NCI-H1048 (cell line): Measurements from ENCODE around the gene AP1G2.

Experiments used
- DNase-seq: peaks from one replicate; lab custom pipeline; 2025; lab: John Stamatoyannopoulos, UW

AP1G2 gene

DNA sequence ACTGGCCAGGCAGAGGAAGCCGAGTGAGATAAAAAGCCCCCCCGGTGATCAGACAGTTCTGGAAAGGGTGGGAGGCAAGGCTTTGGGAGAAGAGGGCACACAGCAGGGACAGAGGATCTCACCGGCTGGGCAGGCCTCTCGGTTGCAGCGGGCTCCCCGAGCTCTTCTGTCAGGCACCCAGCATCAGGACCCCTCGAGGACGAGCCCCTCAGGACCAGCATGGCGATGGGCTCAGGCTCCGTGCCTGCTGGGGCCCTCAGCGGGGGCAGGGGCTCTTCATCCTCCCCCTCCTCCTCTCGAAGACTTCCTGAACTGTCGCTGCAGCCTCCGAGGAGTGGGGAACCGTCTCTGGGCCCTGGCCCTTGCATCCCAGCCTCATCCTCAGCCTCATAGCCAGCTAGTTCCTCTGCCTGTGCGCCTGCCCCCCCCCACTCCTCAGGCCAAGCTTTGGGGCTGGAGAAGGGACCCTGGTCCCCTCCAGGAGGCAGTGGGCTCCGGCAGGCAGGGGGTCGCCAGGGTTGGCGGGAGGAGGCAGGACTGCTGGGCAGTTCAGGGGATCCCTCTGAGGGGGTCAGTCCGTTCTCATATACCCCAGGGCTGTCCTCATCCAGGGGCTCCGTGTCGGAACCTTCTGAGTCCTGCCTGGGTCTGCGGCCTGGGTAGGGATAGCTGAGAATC, 3.4 kb upstream of the AP1G2 start:
- no peak for DNase-seq

DNA sequence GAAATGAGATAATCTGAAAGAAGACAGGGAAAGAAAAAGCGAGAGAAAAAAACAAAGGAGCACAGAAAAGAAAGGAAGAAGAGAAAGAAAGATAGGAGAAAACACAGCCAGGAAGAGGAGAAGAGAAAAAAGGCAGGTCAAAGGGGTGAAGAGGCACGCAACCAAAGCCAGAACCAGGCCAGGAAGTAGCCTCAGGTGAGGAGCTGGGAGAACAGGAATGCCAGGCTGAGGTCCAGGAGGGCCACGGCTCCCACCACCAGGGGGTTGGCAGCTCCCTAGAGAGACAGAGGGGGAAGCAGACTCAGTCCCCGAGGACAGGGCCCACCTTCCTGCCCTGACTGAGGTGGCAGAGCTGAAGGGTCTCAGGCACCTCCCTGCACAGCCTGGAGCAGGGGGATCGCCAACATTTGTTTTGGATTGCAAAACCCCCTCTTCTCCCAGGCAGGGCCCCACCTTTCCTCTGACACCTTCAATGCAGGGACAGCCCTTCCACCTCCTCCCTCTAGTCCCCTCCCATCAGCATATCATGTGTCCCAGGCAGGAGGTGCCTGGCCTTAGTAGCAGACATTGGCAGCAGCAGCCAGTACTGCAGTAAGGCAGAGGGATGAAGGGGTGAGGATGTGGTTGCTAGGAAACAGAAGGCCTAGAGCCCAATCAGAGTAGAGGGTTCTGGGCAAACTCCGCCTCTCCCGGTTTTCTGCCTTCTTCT, 2.0 kb upstream of the AP1G2 start:
- no peak for DNase-seq

DNA sequence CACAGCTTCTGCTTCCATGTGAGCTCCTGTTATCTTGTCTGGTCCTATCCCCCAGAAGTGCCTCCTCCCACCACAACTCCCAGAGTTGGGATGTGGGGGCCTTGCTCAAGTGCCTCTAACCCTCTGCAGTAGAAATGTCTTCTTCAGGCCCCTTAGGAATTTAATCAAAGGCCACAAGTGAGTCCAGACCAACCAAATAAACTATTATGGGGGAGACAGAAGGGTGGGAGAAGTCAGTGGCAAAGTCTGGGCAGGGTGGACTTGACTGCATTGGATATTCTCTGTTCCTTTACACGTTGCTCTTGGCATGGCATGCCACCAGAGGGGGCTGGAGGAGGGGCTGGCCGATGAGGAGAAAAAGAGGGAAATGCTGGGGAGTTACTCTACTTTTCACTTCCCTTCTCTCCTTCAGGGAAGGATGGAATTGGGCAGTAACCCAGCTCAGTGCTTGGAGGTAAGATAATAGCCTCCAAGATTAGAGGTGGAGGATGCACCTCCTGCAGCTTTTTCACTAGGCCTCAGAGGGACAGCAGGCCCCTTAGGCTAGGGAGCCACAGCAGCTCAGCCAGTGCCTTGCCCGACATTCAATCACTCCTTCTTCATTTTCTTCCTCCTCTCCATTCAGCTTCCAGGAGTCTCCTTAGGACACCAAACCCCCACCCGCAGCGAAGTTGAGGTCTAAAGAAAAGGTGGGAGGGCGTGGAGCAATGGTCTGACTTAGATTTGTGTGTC, 1.2 kb upstream of the AP1G2 start:
- DNase-seq, result no peak

DNA sequence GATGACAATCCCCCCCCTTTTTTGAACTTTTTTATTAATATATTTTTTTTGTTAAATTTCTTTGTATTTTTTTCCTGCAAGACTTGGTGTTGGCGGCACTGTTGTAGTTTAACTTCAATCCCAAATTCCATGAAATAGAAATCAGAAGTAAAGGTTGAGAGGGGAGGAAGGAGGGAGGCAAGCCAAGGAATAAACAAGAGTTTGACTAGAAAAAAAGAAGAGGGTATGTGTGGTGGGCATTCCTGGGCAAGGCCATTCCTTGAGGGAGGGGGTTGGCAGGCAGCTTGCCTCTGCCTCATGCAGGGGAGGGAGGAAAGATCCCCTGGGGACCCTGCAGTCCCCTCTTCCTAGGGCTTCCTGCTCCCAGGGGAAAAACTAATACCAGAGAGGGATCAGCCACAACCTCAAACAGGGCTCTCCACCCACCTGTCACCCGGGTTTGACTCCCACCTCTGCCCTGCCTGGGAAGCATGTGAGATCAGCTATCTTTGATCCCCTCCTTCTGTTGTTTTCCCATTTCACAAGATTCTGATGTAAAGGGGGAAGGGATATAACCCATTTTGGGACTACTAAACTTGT, 519 bp upstream of the AP1G2 start:
- DNase-seq, result no peak

DNA sequence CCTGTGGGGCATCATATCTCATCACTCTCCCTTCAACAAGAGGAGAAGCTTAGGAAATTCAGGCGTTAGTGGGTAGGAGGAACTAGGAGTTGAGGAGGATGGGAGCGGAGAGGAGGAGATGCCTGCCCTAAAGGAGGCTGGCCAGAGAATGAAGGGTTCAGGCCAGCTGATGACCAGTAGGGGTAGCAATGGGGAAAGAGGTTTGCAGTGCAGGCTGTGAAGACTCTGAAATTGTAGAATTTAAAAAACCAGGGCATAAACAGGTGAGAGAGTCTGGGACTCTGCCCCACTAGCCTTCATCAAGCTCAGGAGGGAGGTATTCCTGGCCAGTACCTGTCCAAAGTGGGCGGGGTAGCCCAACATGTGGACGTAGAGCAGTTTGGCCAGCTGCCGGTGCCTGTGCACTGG, 809 bp downstream of the AP1G2 start:
- no peak for DNase-seq

DNA sequence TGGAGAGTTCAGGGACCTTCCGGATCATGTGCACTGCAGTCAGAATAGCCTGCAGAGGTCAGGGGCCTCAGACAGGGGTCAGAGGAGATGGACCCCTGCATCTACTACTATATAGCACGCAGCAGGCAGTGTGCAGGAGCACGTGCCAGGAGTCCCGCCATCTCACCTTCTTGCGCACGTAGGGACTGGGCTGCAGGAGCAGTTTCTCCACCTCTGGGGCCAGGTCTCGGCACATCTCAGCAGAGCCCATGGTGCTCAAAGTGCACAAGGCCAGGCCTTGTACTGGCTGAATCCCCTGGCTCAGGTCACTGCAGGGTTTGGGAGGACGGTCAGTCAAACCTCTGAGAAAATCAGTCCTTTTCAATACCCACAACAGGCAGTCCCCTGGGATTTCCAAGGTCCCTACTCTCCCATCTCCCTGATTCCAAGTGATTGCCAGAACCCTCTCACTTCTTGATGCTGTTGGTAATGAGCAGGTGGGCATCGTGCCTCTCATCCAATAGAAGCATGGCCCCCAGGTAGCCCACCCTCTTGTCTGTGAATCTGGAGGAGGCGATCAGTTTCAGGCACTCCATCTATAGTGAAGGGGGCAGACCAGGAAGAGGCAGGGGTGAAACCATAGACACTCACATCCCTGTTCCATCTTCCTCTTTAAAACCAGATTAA, 1.3 kb downstream of the AP1G2 start:
- DNase-seq, result no peak

DNA sequence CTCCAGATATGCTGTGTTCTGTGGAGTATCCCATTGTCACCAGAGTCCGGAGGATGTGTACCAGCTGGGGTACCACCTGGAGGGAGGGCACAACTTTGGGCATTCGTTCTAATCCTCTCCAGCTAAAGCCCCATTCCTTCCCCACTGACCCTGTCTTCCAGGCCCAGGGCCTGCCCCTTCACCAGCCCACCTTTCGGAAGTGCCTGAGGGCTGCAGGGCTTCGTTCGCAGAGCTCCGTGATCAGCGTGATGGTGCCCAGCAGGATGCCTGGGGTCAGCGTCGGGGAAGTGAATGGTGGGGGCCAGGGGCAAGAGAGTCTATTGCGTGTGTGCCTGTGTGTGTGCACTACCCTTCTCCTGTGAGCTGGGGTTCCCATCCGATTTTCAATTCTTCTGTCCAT, 2.0 kb downstream of the AP1G2 start:
- no peak for DNase-seq

DNA sequence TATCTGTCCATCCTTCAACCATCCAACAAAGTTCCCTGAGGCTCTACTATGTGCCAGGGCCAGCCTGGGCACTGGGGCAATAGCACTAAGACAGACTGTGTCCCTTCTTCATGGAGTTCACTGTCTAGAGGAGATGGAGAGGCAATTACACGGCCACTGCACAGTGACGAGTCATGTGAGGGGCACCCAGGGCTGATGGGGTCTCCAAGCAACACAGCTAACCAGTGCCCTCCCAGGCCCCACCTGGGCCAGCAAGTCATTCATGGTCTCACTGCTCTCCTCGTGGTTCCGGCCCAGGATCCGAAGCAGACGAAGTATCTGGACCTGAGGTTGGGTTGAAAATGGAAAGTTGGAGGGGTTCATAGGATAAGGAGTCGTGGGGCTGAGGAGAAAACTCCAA, 2.7 kb downstream of the AP1G2 start:
- no peak for DNase-seq

DNA sequence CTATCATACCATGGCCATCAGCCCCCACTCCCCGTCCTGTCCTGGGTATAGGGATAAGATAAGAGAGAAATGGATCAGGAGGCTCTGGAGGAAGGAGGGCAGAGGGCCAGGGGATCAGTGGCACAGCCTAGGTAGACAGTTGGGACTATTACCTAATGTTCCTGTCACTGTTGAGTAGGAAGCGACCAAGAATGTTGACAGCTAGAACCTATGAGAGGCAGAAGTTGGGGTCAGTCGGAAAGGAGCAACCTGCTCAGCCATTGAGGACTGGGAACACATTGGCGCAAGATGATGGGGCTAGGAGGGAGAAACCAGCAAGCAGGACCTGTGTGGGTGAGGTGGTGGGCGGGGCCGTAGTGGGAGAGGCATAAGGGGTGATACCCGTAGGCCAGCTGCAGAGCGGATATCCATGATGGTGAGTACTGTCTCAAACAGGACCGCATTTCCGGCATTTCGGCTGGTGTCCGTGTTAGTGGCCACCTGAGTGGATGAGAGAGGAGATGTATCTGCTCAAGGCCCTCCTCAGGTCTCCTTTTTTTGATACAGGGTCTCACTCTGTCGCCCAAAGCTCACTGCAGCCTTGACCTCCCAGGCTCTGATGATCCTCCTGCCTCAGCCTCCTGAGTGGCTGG, 3.3 kb downstream of the AP1G2 start:
- no peak for DNase-seq

DNA sequence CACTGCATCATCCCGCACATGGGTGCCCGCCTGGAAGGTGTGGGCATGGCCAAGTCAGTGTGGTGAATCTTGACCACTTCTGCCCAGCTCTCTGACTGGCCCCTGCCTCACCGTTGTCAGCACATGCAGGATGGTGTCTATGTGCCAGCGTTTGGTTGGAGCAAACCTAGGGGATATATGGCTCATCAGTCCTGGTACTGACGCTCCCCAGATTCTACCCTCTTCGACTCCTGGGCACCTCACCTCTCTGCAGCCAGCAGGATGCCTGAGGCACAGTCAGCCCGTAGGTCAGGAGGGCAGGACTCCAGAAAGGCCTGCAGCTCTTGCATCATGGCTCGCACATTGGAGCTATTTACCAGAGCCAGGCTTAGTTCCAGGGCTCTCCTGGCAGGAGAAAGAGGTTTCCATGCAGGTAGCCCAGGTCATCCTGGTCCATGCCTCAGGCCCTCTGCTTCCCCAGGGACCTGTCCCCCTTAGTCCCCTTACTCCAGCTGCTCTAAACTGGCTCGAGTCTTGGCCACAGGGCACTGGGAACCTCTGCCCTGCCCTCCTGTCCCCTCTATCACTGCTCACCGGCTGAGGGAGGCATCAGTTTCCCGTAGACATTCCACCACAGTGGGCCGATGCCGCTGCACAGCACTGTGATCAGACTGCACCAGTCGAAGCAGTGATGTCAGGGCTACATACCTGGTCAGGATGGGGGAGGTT, 4.0 kb downstream of the AP1G2 start:
- no peak for DNase-seq

DNA sequence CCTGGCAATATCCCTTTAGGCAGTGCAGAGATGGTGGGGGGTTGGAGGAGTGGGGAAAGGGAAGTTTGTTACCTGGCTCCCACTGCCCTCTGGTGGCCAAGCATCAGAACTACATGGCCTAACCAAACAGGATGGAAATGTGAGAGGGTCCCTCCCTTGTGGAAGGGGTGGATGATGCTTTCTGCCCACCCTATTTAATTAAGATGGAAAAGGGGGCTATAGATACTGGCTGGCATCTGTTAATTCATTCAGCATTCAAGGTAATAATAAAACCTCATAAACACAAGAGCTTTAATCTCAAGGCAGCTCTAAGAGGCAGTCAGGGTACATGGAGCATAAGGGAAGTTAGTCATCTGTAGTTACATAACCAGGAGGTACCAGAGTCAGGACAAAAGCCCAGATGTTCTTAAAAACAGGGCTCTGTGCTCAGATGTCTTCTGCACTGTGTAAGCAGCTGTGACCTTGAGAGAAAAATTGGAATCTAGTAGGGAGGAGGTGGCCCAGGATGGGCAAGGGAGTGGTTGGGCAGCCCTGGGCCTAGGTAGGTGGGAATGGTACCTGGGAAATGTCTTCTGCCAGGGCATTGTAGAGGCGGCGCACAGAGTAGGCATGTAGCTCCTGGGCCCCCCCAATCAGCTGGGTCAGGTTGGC, 4.6 kb downstream of the AP1G2 start:
- DNase-seq, result no peak

DNA sequence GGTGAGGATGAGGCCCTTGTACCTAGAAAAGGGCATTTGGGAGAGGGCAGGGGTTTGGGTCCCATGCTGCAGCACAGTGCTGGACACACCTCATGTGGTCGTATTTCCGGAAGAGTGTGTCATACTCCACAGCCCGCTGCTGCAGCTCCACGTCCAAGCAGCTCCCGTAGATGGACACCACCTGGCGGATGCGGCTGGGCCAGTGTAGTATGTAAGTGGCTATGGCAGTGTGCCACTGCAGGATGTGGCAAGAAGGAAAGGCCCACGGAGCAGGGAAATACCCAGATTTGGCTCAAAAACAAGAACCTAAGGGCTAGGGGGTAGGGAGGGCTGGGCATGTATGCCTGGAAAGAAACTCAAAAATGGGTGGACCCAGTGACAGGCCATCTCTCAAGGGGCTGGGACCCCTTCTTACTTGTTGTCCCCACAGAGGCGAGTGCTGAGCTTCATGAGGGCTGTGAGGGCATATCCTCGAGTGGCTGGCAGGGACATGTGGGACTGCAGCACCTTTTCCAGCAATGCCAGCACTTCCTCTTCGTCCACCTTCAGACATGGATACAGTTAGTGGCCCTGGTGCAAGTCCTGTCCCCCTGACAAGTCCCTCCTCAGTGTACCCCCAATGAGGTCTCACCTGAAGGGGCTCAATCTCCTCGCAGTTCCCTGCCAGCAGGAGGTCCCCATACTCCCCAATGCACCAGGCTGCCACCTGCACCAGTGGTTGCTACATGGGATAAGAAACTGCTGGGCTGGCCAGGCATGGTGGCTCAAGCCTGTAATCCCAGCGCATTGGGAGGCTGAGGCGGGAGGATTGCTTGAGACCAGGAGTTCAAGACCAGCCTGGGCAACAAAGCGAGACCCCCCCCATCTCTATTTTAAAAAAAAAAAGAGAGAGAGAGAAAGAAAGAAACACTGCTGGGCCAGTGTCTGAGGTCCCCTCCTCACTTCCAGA, 5.4 kb downstream of the AP1G2 start:
- DNase-seq, result no peak

DNA sequence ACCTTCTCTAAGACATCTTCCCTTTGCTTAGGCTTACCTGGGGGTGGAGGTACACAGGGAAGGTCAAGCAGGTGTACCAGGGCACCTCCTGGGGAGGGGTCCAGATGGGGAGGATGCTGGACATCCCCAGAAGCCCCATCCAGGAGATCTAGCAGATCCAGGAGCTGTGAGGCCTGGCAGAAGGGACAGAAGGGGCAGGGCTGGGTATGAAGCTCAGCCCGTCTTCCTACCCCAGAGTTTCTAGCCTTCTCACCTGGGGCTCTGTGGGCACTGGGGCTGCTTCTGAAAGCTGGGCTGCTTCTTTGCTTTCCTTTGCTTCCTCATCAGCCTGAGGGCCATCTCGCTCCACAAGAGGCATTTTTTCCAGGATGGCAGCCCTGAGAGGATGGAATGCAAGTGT, 6.3 kb downstream of the AP1G2 start:
- no peak for DNase-seq

DNA sequence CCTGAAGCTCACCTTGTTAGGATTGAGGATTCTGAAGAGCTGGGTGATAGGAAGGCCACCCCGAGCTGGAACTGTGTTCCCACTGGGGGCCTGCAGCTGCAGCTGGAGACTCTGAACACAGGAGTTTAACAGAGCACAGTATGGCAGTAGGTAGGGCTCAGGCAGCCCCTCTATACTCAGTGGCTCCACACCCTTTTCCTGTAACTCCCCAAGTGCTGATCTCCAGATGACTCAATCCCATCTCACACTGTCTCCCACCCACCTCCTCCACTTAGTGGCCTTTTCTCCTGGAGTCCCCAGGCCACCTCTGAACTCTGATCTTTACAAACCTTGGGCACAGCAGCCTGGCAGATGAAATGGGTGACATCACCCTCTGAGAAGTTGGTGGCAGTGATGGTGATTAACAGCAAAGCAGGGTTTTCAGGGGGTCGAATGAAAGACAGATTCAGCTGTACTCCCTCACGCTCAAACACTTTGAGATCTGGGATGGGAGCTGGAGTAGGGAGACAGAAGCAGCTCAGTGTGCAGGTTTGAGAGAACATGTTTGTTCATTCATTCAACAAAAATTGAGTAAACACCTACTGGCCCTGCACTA, 7.6 kb downstream of the AP1G2 start:
- DNase-seq, result no peak

DNA sequence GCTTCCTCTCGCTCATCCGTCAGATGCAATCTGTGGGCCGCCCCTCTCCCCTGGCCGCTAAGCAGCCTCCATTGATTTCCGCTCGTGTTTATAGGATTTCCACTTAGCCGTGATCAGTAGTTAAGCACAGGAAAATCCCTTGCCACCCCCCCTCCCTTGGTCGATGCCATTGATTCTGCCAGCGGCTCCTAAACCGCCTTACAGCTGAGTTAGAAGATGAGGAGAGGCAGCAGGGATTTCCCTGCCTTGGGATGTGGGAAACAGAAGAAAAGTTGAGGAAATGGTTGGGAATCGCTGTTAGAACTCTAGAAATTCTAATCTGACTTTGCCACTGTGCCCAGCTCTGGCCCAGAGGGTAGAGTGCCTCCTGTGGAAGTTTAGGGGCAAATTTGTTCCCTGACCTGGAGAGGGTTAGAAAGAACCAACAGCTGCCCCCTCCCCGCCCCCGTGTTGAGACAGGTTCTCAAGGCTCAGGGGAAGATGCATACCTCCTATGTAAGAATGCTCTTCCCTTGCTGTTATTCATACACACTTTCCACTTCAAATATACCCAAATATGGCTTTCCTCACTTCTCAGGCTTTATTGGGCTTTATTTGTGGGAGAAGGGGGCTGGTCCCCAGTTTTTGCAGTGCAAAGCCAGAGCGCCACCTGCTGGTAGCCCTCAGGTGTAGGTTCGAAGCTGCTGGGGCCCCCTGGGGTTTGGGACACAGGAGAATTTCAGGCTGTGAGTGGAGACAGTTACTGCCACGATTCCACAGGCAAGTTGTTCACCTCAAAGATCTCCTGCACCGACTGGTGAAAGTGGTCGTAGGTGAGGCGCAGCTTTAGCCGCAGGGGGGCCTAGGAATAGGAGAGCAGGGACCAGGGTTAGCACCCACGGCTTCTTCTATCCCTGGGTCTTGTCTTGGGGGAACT, 8.3 kb downstream of the AP1G2 start:
- DNase-seq, result no peak

DNA sequence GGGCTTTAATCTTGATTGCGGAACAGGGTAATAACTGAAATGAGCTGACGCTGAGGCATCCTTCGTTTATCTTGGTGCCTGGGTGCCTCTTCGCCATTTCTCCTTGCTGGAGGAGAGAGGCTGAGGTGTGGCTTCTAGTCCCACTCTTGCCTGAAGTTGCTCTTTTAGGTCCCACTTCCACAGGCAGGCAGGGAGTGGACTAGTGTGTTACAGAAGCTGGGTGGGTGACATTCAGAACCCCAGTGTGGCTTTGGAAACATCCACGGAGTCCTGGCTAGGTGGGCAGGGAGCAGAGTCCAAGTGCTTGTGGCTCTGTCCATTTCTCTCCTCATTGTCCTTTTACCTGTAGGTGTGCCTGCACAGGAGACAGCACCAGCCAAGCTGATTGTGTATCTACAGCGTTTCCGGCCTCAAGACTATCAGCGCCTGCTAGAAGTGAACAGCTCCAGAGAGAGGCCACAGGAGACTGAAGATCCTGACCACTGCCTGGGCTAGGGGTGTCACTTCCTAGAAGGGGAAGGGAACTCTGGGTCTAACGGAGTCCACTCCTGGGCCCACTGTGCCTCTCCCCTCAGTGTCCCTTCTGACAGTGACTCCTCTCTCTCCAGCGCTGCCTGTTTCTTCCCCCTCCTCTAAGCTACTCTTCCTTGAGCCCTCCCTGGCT, 9.1 kb downstream of the AP1G2 start:
- DNase-seq, result no peak

DNA sequence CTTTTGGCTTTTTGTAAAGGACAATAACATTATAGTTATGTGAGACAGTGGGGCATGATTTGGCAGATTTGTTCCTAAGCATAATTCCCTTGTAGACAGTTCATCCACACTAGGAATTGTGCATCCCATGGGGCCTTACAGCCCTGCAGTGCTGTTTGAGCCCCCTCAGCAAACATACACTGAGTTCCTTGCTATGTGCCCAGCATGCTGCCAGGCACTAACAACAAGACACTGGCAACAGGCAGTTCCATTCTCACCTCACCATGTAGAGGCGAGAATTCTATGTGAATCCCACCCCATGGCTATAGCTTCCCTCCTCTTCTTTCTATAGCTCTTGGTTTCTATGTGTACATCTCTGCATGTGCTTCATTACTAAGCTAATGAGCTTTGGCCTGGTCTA, 9.6 kb downstream of the AP1G2 start:
- DNase-seq, result no peak

DNA sequence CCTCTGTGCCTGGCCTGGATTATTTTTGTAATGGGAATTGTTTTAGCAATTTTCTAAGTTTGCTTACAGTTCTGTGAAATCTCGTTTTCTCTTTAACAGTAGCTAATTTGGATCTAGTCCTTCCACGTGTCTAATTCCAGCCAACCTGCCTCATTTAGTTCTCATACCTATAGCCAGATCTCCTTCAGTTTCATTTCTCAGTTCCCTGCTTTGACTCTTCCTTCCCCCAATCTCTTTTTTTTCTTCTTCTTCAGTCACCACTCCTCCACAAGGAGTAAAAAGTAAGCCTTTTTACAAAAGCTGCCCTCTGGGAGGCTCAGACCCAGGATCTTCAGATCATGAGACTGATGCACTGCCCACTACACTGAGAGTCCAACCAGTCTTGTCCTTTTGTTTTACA, 10.1 kb downstream of the AP1G2 start:
- no peak for DNase-seq
